Skeletal muscle cell (primary cell): ENCODE results near the gene ACMSD.
"Not testable (repeated sequence)": the region's sequence is repeated elsewhere in the genome, so short reads cannot be mapped to it uniquely, and the experiment has no call there.

Experiments
- DNase-seq: peaks from one replicate; pipeline ENCODE4 v3.0.0-alpha.2; 2010; ENCODE audit warnings: low read depth
- H3K4me3 ChIP-seq: 2 replicates; pipeline ENCODE4 v1.5.1; 2011; ENCODE audit warnings: low read depth, mild to moderate bottlenecking, control low read depth, low read length, moderate library complexity

Gene ACMSD

GRCh38 chr2:134838143-134838620, at the start of gene ACMSD:
ACMSD (plus strand) TSS chr2:134838616; CDS start chr2:134838683, 67 bp downstream.
- no peak within 1 kb of the TSS for H3K4me3 ChIP-seq
- DNase-seq = no peak

GRCh38 chr2:134790487-134790886, 47.9 kb upstream of the ACMSD start:
- no peak overlapping the region for H3K4me3 ChIP-seq
- no peak for DNase-seq

GRCh38 chr2:134791616-134792015, 46.8 kb upstream of the ACMSD start:
- H3K4me3 ChIP-seq = no peak overlapping the region
- DNase-seq = no peak

DNA sequence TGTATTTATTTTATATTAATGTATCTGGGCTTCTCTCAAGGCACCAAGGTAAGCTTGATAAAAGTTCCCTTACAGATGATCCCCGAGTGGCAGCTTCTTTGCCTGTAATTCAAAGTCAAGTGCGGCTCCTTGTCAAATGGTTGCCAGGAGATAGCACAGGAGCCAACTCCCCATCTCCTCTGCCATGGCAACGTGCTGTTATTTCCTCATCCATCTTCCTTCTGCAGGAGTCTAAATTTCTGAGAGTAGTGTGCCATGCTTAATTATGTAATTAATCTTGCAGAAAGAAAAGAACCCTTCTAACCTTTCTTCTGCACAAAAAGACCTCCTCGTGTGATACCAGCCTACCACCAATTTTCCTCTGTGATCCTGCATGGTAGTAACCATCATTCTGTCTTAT, 46.2 kb upstream of the ACMSD start:
- H3K4me3 ChIP-seq = no peak overlapping the region
- DNase-seq = no peak

GRCh38 chr2:134795765-134796164, 42.7 kb upstream of the ACMSD start:
- no peak for DNase-seq
- no peak overlapping the region for H3K4me3 ChIP-seq

DNA sequence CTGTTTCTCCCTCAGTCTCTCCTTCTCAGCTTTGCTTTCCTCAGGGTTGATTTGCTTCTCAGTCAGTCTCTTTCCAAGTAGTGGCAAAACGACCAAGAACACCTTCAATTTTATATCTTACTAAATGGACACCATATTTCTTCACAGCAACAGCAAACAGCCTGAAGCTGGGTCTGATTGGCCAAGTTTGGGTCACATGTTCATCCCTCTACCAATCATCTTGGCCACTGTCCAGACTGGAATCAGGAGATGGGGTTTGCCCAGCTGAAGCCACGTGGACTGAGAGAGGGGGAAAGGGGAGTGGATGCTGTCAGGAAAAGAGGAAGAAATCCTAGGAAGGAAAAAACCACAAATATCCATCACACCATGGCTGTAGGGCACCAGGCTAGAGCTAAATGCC, 42.0 kb upstream of the ACMSD start:
- H3K4me3 ChIP-seq = no peak overlapping the region
- no peak for DNase-seq

GRCh38 chr2:134799936-134800335, 38.5 kb upstream of the ACMSD start:
- no peak for DNase-seq
- H3K4me3 ChIP-seq = no peak overlapping the region

- no peak for DNase-seq
Measured at GRCh38 chr2:134800341-134800740, 38.1 kb upstream of the ACMSD start.

GRCh38 chr2:134803609-134804405, 34.6 kb upstream of the ACMSD start:
- not testable (repeated sequence) for H3K4me3 ChIP-seq, DNase-seq

More at GRCh38 chr2:134800341-134800740, 38.1 kb upstream of the ACMSD start:
- H3K4me3 ChIP-seq = no peak overlapping the region

DNA sequence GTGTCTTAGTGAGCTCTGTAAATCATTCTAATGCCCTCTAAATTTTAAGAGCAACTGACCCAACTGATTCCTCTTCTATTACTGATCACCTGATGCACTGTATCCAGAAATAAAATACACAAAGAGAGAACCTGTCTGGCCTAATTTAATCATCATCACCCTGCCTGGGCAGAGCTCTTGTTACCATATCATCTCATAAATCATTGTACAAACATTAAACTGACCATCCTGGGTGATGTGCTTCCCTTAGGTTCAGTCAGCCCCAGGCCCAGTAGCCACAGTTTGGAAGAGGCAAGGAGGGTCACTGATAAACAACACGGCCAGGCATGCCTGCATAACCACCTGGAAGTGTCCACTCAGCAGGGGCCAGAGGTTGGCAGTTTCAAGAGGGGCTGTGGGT, 22.7 kb upstream of the ACMSD start:
- no peak for DNase-seq
- no peak overlapping the region for H3K4me3 ChIP-seq

DNA sequence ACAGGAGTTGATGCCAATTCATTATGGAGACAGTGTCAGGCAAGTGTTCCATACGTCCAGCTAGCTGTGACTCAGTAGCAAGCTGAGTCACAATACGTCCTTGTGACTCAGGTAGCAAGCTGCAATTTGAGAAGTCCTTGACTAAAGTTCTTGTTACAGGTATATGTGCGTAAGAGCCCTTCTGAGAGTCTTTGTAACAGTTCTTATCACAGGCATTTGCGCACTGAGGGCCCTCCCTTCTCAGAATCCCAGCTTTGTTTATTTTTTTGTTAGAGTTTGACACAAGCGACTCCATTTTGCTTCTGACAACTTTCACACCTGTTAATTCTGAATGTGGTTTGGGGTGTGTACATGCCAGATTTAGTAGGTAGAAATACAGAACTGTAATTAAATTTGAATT, 20.1 kb upstream of the ACMSD start:
- H3K4me3 ChIP-seq = no peak overlapping the region
- no peak for DNase-seq

- no peak overlapping the region for H3K4me3 ChIP-seq
- DNase-seq = peak; percentile 20
Measured at GRCh38 chr2:134819334-134819733, 19.1 kb upstream of the ACMSD start.

DNA sequence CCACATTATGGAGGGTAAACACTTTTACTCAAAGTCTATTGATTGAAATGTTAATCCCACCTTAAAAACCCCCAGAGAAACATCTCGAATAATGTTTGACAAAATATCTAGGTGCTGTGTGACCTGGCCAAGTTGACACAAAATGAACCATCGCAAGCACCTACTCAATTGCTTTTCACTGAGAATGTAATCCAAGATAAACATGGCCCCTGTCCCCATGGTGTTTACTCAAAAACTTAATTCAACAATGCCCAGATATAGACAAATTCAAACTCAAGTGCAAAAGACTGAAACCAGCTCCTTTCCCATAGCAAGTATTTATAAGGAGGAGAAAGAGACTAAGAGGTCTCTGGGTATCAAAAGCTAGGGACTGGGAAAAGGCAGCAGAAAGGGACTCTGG, 15.0 kb upstream of the ACMSD start:
- no peak for DNase-seq
- H3K4me3 ChIP-seq = no peak overlapping the region

- H3K4me3 ChIP-seq = no peak overlapping the region
- no peak for DNase-seq
Measured at GRCh38 chr2:134823832-134824231, 14.6 kb upstream of the ACMSD start.

DNA sequence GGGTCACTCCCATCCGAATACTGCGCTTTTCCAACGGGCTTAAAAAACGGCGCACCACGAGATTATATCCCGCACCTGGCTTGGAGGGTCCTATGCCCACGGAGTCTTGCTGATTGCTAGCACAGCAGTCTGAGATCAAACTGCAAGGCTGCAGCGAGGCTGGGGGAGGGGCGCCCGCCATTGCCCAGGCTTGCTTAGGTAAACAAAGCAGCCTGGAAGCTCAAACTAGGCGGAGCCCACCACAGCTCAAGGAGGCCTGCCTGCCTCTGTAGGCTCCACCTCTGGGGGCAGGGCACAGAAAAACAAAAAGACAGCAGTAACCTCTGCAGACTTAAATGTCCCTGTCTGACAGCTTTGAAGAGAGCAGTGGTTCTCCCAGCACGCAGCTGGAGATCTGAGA, 12.7 kb upstream of the ACMSD start:
- H3K4me3 ChIP-seq, DNase-seq: not testable (repeated sequence)

- H3K4me3 ChIP-seq = no peak overlapping the region
- DNase-seq = no peak
Measured at GRCh38 chr2:134835471-134835870, 2.9 kb upstream of the ACMSD start.

- H3K4me3 ChIP-seq = no peak overlapping the region
- DNase-seq = peak; percentile 88
Measured at GRCh38 chr2:134836986-134837385, 1.4 kb upstream of the ACMSD start.

DNA sequence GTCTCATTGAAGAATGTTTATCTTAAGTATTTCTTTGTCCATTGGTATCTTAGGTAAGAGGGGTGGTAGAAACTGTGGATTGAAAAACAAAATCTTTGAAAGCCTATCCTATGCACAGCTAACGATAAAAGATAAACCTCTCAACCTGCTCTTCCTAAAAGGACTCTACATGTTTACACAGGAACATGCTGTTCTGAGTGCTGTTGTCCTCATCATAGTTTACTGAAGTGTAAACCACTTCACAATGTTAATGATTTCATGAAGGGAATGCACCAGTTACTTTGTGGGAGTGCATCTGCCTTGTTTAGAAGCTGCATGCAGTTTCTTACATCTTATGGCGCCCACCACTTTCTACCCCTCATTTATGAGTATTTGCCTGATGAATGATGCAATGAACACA, 1.2 kb downstream of the ACMSD start:
- DNase-seq = no peak
- H3K4me3 ChIP-seq = no peak overlapping the region

GRCh38 chr2:134842930-134843490, 4.6 kb downstream of the ACMSD start:
- H3K4me3 ChIP-seq = no peak overlapping the region
- no peak for DNase-seq

DNA sequence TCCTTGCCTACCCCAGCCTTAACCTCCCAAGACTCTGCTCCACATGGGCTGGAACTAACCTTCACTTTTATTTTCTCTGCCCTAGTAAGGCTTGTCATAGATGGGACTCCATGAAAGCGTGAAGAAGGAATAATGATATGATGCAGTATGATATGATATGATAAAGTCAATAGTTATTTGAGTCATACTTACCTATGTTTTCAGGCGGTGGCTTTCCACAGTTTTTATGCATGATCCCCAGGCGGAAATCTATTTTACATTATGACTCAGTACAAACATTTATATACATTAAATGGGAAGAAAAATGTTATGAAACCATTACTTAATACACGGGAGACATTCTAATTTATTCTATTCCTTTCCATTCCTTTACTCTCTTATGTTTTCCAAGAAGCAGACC, 5.6 kb downstream of the ACMSD start:
- H3K4me3 ChIP-seq = no peak overlapping the region
- no peak for DNase-seq

- no peak overlapping the region for H3K4me3 ChIP-seq
- DNase-seq = no peak
Measured at GRCh38 chr2:134845028-134845427, 6.6 kb downstream of the ACMSD start.
